ENCODE results near the gene UBE2L5.

DNA sequence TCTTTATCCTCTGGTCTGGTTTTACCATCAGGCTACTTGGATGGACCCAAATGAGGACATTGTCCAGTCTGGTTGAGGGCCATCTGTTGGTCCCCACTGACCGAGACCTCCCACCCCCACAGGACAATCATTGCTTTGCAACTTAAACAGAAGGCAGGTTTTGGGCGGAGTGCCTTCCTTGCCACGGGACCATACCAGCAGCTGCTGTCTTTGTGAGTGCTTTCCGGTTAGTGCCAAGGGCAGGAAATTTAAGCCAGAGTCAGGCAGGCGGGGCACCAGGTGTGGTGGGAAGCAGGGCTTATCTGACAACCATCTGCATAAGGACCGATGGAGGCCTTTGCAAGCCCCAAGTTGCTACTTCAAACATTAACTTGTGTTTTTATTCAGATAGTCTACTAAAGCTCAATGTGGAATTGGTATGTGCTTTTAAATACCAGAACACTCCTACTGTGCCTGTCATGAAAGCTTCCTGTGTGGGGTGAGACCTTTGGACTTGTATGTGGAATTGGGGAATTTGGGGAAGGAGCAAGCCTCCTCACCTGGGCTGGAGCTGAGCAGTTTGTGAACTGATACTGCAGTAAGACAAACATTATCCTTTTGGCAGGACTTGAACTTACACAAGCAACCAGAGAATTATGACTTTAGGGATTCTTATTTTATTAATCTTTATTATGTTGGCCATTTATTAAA, 39.3 kb upstream of the UBE2L5 start:
- TF ChIP-seq POLR2A (IDR thresholded peaks at IDR 0.05; ENCODE audit: low read length), result no peak
- TF ChIP-seq GATA1 (IDR thresholded peaks at IDR 0.05; ENCODE audit: low read depth, low read length), result no peak

Measured in erythroblast (primary cell).